ENCODE data around the gene GTF2IRD1.

The GTF2IRD1 gene

GRCh38 chr7:74587435-74588126, 133.9 kb downstream of the GTF2IRD1 start:
- Mint-ChIP-seq H3K9me3 (no peaks in the 10 kb centered on the region), H3K27me3 (ENCODE audit: low read depth, poor library complexity) (peaks cover 2% of the 10 kb centered on the region), H3K27ac (peak overlapping the region; percentile 99), H3K4me3 (peak overlapping the region; percentile 57), H3K36me3 (ENCODE audit: low read depth) (peaks cover 29% of the 10 kb centered on the region), H3K4me1 (peaks cover 54% of the 10 kb centered on the region)
- no peak for TF ChIP-seq CTCF (IDR thresholded peaks at IDR 0.05)
- peak; percentile 71 for DNase-seq

- peaks cover 33% of the 10 kb centered on the region for H3K4me1 Mint-ChIP-seq
- H3K4me3 Mint-ChIP-seq: no peak overlapping the region
- peaks cover 42% of the 10 kb centered on the region for H3K36me3 Mint-ChIP-seq (ENCODE audit: low read depth)
- TF ChIP-seq CTCF (IDR thresholded peaks at IDR 0.05): no peak
- no peak for DNase-seq
- H3K27me3 Mint-ChIP-seq (ENCODE audit: low read depth, poor library complexity): peaks cover 2% of the 10 kb centered on the region
- no peaks in the 10 kb centered on the region for H3K9me3 Mint-ChIP-seq
- H3K27ac Mint-ChIP-seq: no peak overlapping the region
Measured at GRCh38 chr7:74590813-74591212, 137.1 kb downstream of the GTF2IRD1 start.

GRCh38 chr7:74598558-74598957, 144.9 kb downstream of the GTF2IRD1 start:
- Mint-ChIP-seq H3K9me3 (no peaks in the 10 kb centered on the region), H3K36me3 (ENCODE audit: low read depth) (peaks cover 62% of the 10 kb centered on the region)
- DNase-seq: no peak

GRCh38 chr7:74599244-74599643, 145.5 kb downstream of the GTF2IRD1 start:
- Mint-ChIP-seq H3K27ac (no peak overlapping the region), H3K9me3 (no peaks in the 10 kb centered on the region), H3K27me3 (ENCODE audit: low read depth, poor library complexity) (no peaks in the 10 kb centered on the region), H3K4me3 (no peak overlapping the region), H3K4me1 (no peaks in the 10 kb centered on the region), H3K36me3 (ENCODE audit: low read depth) (peaks cover 61% of the 10 kb centered on the region)
- TF ChIP-seq CTCF (IDR thresholded peaks at IDR 0.05): no peak
- DNase-seq: no peak

More at GRCh38 chr7:74598558-74598957, 144.9 kb downstream of the GTF2IRD1 start:
- TF ChIP-seq CTCF (IDR thresholded peaks at IDR 0.05): no peak
- Mint-ChIP-seq H3K27ac (no peak overlapping the region), H3K4me1 (no peaks in the 10 kb centered on the region), H3K27me3 (ENCODE audit: low read depth, poor library complexity) (no peaks in the 10 kb centered on the region), H3K4me3 (no peak overlapping the region)

- Mint-ChIP-seq H3K4me1 (peaks cover 20% of the 10 kb centered on the region), H3K9me3 (no peaks in the 10 kb centered on the region)
Measured at GRCh38 chr7:74604326-74605020, 150.8 kb downstream of the GTF2IRD1 start.

More at GRCh38 chr7:74604326-74605020, 150.8 kb downstream of the GTF2IRD1 start:
- Mint-ChIP-seq H3K36me3 (ENCODE audit: low read depth) (peaks cover 33% of the 10 kb centered on the region), H3K27ac (peak overlapping the region; percentile 66), H3K4me3 (no peak overlapping the region), H3K27me3 (ENCODE audit: low read depth, poor library complexity) (no peaks in the 10 kb centered on the region)
- DNase-seq: no peak
- TF ChIP-seq CTCF (IDR thresholded peaks at IDR 0.05): no peak

Measured in nephron progenitor cell (in vitro differentiated cells).